ENCODE measurements around the gene ZNF594.

Gene ZNF594

DNA sequence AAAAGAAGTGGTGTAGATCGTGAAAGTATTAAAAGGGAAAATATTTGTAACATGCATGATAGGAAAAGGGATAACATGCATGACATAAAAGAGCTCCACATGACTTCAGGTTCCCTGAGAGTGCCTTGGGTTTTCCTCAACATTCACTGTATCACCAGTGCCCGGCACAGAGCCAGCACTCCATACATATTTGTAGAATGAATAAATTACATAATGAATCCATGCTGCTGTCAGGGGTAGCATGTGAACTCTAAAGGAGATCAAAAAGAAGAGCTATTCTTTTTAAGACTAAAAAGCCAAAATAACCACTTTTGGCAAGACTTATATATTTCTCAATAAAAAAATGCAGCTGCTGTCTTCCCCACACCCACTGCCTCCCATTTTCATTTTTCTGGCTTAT, 2.7 kb upstream of the ZNF594 start:
- TF ChIP-seq, protein P1, sequence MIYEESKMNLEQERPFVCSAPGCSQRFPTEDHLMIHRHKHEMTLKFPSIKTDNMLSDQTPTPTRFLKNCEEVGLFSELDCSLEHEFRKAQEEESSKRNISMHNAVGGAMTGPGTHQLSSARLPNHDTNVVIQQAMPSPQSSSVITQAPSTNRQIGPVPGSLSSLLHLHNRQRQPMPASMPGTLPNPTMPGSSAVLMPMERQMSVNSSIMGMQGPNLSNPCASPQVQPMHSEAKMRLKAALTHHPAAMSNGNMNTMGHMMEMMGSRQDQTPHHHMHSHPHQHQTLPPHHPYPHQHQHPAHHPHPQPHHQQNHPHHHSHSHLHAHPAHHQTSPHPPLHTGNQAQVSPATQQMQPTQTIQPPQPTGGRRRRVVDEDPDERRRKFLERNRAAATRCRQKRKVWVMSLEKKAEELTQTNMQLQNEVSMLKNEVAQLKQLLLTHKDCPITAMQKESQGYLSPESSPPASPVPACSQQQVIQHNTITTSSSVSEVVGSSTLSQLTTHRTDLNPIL (CRISPR knock-in tag; IDR thresholded peaks at IDR 0.05; ENCODE audit: low read depth), result no peak
- TF ChIP-seq, protein P2, sequence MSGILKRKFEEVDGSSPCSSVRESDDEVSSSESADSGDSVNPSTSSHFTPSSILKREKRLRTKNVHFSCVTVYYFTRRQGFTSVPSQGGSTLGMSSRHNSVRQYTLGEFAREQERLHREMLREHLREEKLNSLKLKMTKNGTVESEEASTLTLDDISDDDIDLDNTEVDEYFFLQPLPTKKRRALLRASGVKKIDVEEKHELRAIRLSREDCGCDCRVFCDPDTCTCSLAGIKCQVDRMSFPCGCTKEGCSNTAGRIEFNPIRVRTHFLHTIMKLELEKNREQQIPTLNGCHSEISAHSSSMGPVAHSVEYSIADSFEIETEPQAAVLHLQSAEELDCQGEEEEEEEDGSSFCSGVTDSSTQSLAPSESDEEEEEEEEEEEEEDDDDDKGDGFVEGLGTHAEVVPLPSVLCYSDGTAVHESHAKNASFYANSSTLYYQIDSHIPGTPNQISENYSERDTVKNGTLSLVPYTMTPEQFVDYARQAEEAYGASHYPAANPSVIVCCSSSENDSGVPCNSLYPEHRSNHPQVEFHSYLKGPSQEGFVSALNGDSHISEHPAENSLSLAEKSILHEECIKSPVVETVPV (CRISPR knock-in tag; IDR thresholded peaks at IDR 0.05), result no peak
- TF ChIP-seq RARB (CRISPR knock-in tag; IDR thresholded peaks at IDR 0.05), result no peak
- TF ChIP-seq TCF4 (CRISPR knock-in tag; IDR thresholded peaks at IDR 0.05; ENCODE audit: borderline replicate concordance), result no peak
- TF ChIP-seq OSR1 (CRISPR knock-in tag; IDR thresholded peaks at IDR 0.05), result no peak
- TF ChIP-seq ZFP3 (CRISPR knock-in tag; IDR thresholded peaks at IDR 0.05), result no peak
- no peak for ATAC-seq

DNA sequence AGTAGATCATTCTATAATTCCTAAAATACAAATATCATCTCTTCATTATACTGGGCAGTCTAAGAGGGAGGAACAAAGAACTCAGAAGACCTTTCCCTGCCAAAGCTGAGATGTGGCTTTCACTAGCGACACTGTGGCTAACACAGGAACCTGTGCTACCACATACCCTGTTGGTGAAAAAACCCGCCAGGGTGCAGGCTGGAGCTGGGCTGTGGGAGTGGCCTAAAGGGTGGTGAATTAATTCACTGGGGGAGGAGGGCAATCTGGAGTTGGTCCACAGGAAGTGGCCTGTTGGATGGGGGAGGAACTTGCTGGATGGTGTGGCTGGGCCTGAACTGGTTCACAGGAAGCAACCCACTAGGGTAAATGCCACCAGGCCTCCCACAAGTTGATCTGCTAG, 7.4 kb downstream of the ZNF594 start:
- TF ChIP-seq TCF4 (CRISPR knock-in tag; IDR thresholded peaks at IDR 0.05; ENCODE audit: borderline replicate concordance) (no peak), ZFP3 (CRISPR knock-in tag; IDR thresholded peaks at IDR 0.05) (no peak), ZFP30 (CRISPR knock-in tag; IDR thresholded peaks at IDR 0.05) (no peak), ZC3H10 (CRISPR knock-in tag; IDR thresholded peaks at IDR 0.05) (no peak), ARNTL (CRISPR knock-in tag; IDR thresholded peaks at IDR 0.05; ENCODE audit: borderline replicate concordance, low read depth) (no peak), GLIS3 (CRISPR knock-in tag; IDR thresholded peaks at IDR 0.05) (no peak), ZNF8 (CRISPR knock-in tag; IDR thresholded peaks at IDR 0.05) (no peak), BACH2 (CRISPR knock-in tag; IDR thresholded peaks at IDR 0.05; ENCODE audit: borderline replicate concordance) (no peak), TOX (CRISPR knock-in tag; IDR thresholded peaks at IDR 0.05; ENCODE audit: borderline replicate concordance) (no peak)
- TF ChIP-seq, protein P3, sequence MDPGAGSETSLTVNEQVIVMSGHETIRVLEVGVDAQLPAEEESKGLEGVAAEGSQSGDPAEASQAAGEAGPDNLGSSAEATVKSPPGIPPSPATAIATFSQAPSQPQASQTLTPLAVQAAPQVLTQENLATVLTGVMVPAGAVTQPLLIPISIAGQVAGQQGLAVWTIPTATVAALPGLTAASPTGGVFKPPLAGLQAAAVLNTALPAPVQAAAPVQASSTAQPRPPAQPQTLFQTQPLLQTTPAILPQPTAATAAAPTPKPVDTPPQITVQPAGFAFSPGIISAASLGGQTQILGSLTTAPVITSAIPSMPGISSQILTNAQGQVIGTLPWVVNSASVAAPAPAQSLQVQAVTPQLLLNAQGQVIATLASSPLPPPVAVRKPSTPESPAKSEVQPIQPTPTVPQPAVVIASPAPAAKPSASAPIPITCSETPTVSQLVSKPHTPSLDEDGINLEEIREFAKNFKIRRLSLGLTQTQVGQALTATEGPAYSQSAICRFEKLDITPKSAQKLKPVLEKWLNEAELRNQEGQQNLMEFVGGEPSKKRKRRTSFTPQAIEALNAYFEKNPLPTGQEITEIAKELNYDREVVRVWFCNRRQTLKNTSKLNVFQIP (CRISPR knock-in tag; IDR thresholded peaks at IDR 0.05; ENCODE audit: borderline replicate concordance, low read depth), result no peak
- TF ChIP-seq, protein P1 (CRISPR knock-in tag; IDR thresholded peaks at IDR 0.05; ENCODE audit: low read depth), result no peak
- ATAC-seq, result no peak

DNA sequence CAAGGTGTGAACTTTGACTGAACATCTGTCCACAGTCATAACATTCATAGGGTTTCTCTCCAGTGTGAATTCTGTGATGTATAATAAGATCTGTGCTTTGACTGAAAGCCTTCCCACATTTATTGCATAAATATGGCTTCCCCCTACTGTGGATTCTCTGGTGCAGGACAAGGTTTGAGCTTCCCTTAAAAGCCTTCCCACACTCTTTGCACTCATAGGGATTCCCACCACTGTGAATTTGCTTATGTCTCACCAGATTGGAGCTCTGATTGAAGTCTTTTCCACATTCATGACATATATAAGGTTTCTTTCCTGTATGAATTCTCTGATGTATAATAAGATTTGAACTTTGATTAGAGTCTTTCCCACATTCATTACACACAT, 8.3 kb downstream of the ZNF594 start:
- no peak for TF ChIP-seq ZFP30 (CRISPR knock-in tag; IDR thresholded peaks at IDR 0.05)
- TF ChIP-seq, protein P1 (CRISPR knock-in tag; IDR thresholded peaks at IDR 0.05; ENCODE audit: low read depth), result no peak
- TF ChIP-seq CSDC2 (CRISPR knock-in tag; IDR thresholded peaks at IDR 0.05), result no peak
- TF ChIP-seq, protein P2 (CRISPR knock-in tag; IDR thresholded peaks at IDR 0.05), result no peak
- TF ChIP-seq, protein P3 (CRISPR knock-in tag; IDR thresholded peaks at IDR 0.05; ENCODE audit: borderline replicate concordance, low read depth), result no peak
- TF ChIP-seq RARB (CRISPR knock-in tag; IDR thresholded peaks at IDR 0.05), result no peak
- TF ChIP-seq ZNF8 (CRISPR knock-in tag; IDR thresholded peaks at IDR 0.05), result no peak
- TF ChIP-seq PPARA (CRISPR knock-in tag; IDR thresholded peaks at IDR 0.05; ENCODE audit: borderline replicate concordance), result no peak
- no peak for ATAC-seq
